Measurements from ENCODE around the gene VDR. TPM values are rescaled to one million over a fixed set of nuclear protein-coding genes. Genes with fewer than 3 reads are reported as not detected.

Gene VDR
- polyA plus RNA-seq, 3 donors, result 6.0 to 14.8 (median 12.8) TPM

- no peaks in the 10 kb centered on the region for H3K27me3 ChIP-seq (ENCODE audit: control insufficient read depth in 2 of 2, insufficient read depth in 2 of 2, low read length in 2 of 2)
- no peaks in the 10 kb centered on the region for H4K20me1 ChIP-seq (ENCODE audit: insufficient read depth, low read length)
- H3K79me2 ChIP-seq (ENCODE audit: insufficient read depth, low read length), result no peaks in the 10 kb centered on the region
- TF ChIP-seq CTCF (IDR thresholded peaks at IDR 0.05), result no peak
- H3K9me3 ChIP-seq (replicated peaks in 1 of 2; ENCODE audit: control insufficient read depth in 1 of 2, insufficient read depth in 1 of 2, low read length in 2 of 2), result no peaks in the 10 kb centered on the region
- intact Hi-C loops (cut with micrococcal nuclease), result no loop called here
- DNase-seq, result no peak
- Mint-ChIP-seq H3K36me3 (peaks cover 81 to 89% of the 10 kb centered on the region in 2 donors), H3K27ac (no peak overlapping the region), H3K27me3 (ENCODE audit: low read depth in 3 of 3) (no peaks in the 10 kb centered on the region), H3K4me1 (no peaks in the 10 kb centered on the region), H3K4me3 (no peak overlapping the region), H3K9me3 (no peaks in the 10 kb centered on the region)
- H3K4me2 ChIP-seq (replicated peaks; ENCODE audit: extremely low read depth, low read length, poor library complexity, severe bottlenecking), result no peak overlapping the region
- no peaks in the 10 kb centered on the region for H3K4me1 ChIP-seq (ENCODE audit: control insufficient read depth in 1 of 2, insufficient read depth in 2 of 2, low read length in 2 of 2)
- no peak overlapping the region for H2AFZ ChIP-seq (ENCODE audit: insufficient read depth, low read depth, low read length, poor library complexity, severe bottlenecking)
- WGBS (ENCODE audit: insufficient coverage), result 82% methylated on average over 4 of the region's 5 CpGs
- no peak overlapping the region for H3K27ac ChIP-seq (ENCODE audit: low read depth in 1 of 2, low read length in 2 of 2)
- H3K9ac ChIP-seq (ENCODE audit: insufficient read depth, low read length, poor library complexity, severe bottlenecking), result no peak overlapping the region
- H3K36me3 ChIP-seq (replicated peaks in 1 of 2; ENCODE audit: control insufficient read depth in 1 of 2, insufficient read depth in 2 of 2, low read length in 2 of 2), result peaks cover 68 to 85% of the 10 kb centered on the region in 2 donors
- H3K4me3 ChIP-seq (replicated peaks in 1 of 3; ENCODE audit: low read depth in 2 of 3, low read length in 3 of 3), result no peak overlapping the region
Observed at GRCh38 chr12:47849261-47849660, 55.5 kb downstream of the VDR start.

DNA sequence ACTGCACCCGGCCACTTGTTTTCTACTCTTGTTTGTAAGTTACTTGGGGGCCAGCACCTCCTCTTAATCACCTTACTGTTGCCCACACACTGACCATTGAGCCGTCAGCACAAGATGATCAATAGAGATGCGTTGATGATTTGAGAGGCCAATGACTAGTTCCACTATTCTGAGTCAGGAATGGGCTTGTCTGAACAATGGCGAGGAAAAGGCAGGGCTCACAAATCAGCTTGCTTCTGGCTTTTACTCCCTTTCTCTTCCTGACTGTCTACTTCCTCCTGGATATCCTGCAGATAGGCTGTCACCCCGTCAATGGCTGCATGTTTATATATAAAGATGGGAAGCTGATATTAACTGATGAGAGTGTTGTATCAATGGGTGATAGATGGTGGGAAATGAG, 55.9 kb downstream of the VDR start:
- Histone ChIP-seq H3K9me3 (replicated peaks in 1 of 2; ENCODE audit: control insufficient read depth in 1 of 2, insufficient read depth in 1 of 2, low read length in 2 of 2) (no peaks in the 10 kb centered on the region), H3K27me3 (ENCODE audit: control insufficient read depth in 2 of 2, insufficient read depth in 2 of 2, low read length in 2 of 2) (no peaks in the 10 kb centered on the region), H3K36me3 (replicated peaks in 1 of 2; ENCODE audit: control insufficient read depth in 1 of 2, insufficient read depth in 2 of 2, low read length in 2 of 2) (peaks cover 68 to 85% of the 10 kb centered on the region in 2 donors), H2AFZ (ENCODE audit: insufficient read depth, low read depth, low read length, poor library complexity, severe bottlenecking) (no peak overlapping the region), H3K4me2 (replicated peaks; ENCODE audit: extremely low read depth, low read length, poor library complexity, severe bottlenecking) (no peak overlapping the region), H3K27ac (ENCODE audit: low read depth in 1 of 2, low read length in 2 of 2) (no peak overlapping the region), H4K20me1 (ENCODE audit: insufficient read depth, low read length) (no peaks in the 10 kb centered on the region), H3K4me1 (ENCODE audit: control insufficient read depth in 1 of 2, insufficient read depth in 2 of 2, low read length in 2 of 2) (no peaks in the 10 kb centered on the region), H3K4me3 (replicated peaks in 1 of 3; ENCODE audit: low read depth in 2 of 3, low read length in 3 of 3) (no peak overlapping the region), H3K79me2 (ENCODE audit: insufficient read depth, low read length) (no peaks in the 10 kb centered on the region), H3K9ac (ENCODE audit: insufficient read depth, low read length, poor library complexity, severe bottlenecking) (no peak overlapping the region)
- Mint-ChIP-seq H3K27ac (no peak overlapping the region), H3K9me3 (no peaks in the 10 kb centered on the region), H3K27me3 (ENCODE audit: low read depth in 3 of 3) (no peaks in the 10 kb centered on the region), H3K4me3 (no peak overlapping the region), H3K36me3 (peaks cover 81 to 90% of the 10 kb centered on the region in 2 donors), H3K4me1 (no peaks in the 10 kb centered on the region)
- intact Hi-C loops (cut with micrococcal nuclease), result no loop called here
- 76% methylated on average over 3 of the region's 5 CpGs for WGBS (ENCODE audit: insufficient coverage)
- no peak for DNase-seq
- no peak for TF ChIP-seq CTCF (IDR thresholded peaks at IDR 0.05)
